ENCODE results near the gene CX3CR1.

The CX3CR1 gene

GRCh38 chr3:39292961-39293360, 13.1 kb upstream of the CX3CR1 start:
- in situ Hi-C loops (cut with MboI; ENCODE audit: low sequenced_read_pairs) = no loop called here

DNA sequence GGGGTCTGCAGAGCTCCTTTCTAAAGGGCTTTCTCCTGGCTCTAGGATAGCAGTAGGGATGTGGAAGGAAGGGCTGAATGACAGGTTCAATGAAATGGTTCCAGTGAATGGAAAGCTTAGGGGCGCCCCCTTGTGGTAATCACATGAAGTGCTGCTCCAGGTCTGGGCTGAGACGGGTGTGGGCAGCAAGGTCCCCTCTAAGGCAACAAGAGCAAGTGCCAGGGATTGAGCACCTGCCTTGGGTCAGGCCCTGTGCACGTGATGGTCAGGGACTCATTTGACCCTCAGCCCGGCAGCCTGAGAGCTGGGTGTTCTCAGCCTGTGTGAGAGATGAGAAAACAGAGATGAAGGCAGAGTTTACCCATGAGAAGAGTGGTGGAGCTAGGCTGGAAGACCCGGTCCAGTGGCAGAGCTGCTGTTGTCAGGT, 12.1 kb upstream of the CX3CR1 start:
- in situ Hi-C loops (cut with MboI; ENCODE audit: low sequenced_read_pairs) = no loop called here

GRCh38 chr3:39290255-39290654, 10.4 kb upstream of the CX3CR1 start:
- in situ Hi-C loops (cut with MboI; ENCODE audit: low sequenced_read_pairs) = no loop called here

DNA sequence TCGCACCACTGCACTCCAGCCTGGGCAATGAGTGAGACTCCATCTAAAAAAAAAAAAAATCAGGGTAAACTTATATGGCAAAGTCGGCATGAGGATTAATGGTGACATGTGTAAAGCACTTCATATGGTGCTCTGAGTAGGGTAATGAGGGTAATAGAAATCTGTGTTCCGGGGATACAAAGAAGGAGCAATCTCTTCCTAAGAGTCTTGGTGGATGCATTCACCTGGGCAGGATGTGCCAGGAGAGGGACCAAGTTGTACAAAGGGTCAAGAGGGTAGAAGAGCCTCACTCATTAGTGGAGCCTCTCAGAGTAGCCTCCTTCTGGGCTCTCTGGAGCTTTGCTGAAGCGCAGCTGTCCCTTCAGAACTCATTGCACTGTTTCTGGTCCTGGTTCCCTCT, 9.3 kb upstream of the CX3CR1 start:
- in situ Hi-C loops (cut with MboI; ENCODE audit: low sequenced_read_pairs) = no loop called here

GRCh38 chr3:39288300-39288808, 8.5 kb upstream of the CX3CR1 start:
- in situ Hi-C loops (cut with MboI; ENCODE audit: low sequenced_read_pairs) = no loop called here

GRCh38 chr3:39287216-39288164, 7.7 kb upstream of the CX3CR1 start:
- in situ Hi-C loops (cut with MboI; ENCODE audit: low sequenced_read_pairs) = no loop called here

DNA sequence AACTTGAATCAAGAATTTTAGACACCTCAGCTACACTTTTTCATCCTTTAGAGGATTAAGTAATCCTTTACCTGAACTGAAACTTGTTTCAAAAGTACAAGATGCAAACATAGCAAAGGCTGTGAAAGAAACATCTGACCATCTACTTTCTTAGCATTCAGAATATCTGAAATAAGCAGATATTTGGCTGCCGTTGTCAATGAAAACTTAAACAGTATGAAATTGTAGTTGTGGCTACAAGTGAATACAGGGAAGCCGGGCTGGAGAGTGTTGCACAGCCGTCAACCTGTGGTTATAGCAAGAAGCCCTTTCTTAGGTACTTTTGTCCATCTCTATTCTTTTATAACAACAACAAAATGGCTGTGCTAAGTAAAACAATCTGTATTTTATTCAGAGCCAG, 6.9 kb upstream of the CX3CR1 start:
- in situ Hi-C loops (cut with MboI; ENCODE audit: low sequenced_read_pairs) = no loop called here

- in situ Hi-C loops (cut with MboI; ENCODE audit: low sequenced_read_pairs) = no loop called here
These were observed 5.5 kb upstream of the CX3CR1 start for GRCh38 chr3:39285332-39285731.

- in situ Hi-C loops (cut with MboI; ENCODE audit: low sequenced_read_pairs) = no loop called here
These were observed 4.6 kb upstream of the CX3CR1 start for GRCh38 chr3:39284457-39284881.

- in situ Hi-C loops (cut with MboI; ENCODE audit: low sequenced_read_pairs) = no loop called here
These were observed 2.2 kb upstream of the CX3CR1 start for GRCh38 chr3:39282057-39282456.

DNA sequence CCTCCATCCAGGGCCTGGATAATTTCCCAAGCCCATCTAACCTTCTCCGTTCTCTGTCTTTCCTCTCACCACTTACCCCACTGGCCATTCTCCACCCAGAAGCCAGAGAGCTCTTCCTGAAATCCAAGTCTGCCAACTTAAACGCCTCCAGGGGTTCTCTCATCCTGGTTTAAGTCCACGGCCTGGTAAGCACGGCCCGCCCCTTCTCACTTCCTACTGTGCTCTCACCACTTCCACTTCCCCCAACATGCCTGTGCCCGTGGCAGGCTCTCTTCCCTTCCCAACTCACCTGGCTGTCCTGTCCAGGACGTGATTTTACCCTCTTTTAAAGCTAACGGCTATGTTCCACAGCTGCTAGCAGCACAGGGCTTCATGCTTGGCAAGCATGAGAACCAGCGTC, 1.7 kb upstream of the CX3CR1 start:
- in situ Hi-C loops (cut with MboI; ENCODE audit: low sequenced_read_pairs) = no loop called here

- in situ Hi-C loops (cut with MboI; ENCODE audit: low sequenced_read_pairs) = no loop called here
These were observed 735 bp upstream of the CX3CR1 start for GRCh38 chr3:39280571-39280970.

DNA sequence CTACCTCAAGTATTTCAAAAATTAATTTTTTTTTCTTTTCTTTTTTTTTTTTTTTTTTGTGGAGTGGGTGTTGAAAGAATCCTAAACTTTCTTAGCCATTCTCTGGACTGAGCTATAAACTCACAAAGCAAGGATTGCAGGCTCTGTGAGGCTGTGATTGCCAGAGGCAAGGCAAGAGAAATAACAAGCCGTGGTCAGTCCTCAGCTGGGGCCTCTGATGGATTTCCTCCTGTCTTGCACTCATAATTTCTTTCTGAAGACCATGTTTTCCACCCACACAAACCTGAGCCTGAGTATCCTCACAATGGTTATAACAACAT, 1.3 kb downstream of the CX3CR1 start:
- in situ Hi-C loops (cut with MboI; ENCODE audit: low sequenced_read_pairs) = no loop called here

DNA sequence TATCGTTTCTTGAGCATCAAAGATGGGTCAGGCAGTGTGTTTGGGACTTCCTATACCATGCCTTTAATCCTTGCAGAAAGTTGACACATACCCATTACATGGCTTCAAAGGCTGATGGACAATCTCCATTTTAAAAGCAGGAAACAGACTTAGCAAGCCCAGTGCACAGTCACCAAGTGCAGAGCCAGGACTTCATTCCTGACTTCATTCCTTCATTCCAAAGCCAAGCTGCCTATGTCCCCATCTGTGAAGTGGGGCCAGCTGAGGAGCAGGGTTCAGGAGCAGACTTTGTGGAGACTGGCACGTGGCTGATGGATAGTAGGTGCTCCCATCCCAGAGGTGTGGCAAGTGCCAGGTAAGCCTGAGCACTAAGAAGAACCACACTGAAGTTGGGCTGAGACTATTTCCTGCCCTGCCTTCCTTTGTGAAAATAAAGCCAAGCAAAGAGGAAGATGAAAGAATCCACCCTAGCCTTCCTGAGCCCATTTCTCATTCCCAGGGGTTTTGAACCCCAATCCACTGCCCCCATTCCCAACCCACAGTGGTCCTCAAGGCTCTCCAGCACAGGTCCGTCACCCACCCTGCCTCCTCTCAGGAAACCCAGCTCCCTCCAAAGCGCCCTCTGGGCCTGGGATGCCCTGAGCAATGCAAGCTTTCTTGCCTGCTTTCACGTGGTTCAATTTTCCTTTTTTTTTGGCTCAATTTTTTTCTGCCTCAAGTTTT, 1.8 kb downstream of the CX3CR1 start:
- in situ Hi-C loops (cut with MboI; ENCODE audit: low sequenced_read_pairs) = no loop called here

DNA sequence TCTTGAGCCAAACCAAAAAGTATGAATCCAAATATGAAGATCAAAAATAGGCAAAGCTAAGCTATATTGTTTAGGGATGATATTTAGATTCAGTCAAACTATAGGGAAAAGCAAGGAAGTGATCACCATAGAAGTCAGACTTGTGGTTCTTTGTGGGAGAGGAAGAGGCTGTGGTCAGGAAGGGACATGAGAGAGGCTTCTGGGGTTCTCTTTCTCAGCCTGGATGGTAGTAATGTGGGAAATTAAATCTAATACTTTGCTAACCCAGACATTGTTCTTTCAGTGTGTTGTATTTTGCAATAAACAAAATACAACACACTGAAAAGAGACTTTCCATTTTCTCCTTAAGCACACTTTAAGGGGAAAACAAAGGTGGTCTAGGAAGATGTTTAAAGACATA, 3.1 kb downstream of the CX3CR1 start:
- in situ Hi-C loops (cut with MboI; ENCODE audit: low sequenced_read_pairs) = no loop called here

DNA sequence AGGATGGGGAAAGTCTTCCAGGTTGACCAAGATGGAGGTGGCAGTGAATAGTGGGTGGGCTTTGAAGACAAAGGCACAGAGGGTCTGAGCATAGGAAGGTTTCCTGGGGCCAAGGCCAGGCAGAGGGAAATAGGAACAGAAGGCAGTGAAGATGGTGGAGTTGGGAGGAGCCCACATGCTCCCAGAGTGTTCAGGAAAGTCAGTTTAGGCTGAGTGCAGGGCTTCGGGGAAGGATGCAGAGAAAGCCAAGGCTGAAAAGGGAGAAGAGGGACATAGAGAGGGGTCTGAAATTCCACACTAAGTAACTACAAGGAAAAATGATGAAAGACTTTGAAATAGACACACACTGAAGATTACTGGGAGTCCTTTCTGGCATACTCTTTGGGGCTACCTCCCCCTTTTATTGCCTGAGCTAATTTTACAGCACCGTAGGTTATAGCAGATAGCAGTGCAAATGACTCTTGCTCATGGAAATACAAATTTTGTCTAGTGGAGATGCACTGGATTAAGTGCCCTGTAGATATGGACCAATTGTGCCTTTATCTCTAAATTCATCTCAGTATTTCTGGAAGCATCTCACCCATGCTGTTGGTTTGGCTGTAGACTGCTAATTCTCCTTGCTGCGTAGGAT, 3.8 kb downstream of the CX3CR1 start:
- in situ Hi-C loops (cut with MboI; ENCODE audit: low sequenced_read_pairs) = no loop called here

DNA sequence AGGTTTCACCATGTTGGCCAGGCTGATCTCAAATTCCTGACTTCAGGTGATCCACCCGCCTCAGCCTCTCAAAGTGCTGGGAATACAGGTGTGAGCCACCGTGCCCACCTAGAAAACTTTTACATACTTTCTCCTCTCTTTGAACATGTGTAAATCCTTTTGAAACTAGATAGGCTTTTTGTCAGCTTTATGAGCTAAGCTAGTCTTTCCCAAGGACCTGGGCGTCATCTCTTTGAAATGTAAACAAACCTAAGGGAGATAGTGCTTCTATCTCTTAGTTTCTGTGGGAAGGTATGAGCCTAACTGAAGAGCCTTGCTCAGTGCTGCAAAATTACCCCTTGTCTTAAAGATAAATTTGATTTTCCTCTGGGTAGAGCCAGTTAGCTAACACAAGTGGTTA, 4.8 kb downstream of the CX3CR1 start:
- in situ Hi-C loops (cut with MboI; ENCODE audit: low sequenced_read_pairs) = no loop called here

- in situ Hi-C loops (cut with MboI; ENCODE audit: low sequenced_read_pairs) = no loop called here
These were observed 6.7 kb downstream of the CX3CR1 start for GRCh38 chr3:39273119-39273518.

- in situ Hi-C loops (cut with MboI; ENCODE audit: low sequenced_read_pairs) = no loop called here
These were observed 7.6 kb downstream of the CX3CR1 start for GRCh38 chr3:39272191-39272590.

DNA sequence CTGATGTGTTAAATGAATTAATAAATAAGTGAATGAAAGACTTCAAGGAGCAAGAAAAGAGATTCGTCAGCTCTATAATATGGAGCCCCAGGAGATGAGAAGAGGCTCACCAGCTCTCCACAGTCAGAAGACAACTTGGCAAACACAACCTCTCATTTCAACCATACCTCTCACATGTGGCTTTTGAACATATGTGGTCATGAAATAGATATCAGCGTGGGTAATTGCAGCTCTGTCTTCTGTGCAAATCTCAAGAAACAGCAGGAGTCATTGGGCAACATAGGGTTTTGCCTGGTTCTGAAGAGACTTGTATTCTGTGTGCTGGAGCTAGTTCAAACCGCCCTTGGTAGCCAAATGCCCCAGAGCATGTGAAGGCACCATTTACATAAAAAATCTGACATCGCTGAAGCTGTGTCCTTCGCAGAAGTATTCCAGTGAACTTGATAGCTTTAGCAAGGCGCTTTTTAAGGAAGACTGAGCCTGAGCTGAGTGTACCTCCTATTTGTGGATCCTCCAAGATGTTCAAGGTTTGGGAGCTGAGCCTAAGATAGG, 8.4 kb downstream of the CX3CR1 start:
- in situ Hi-C loops (cut with MboI; ENCODE audit: low sequenced_read_pairs) = no loop called here

DNA sequence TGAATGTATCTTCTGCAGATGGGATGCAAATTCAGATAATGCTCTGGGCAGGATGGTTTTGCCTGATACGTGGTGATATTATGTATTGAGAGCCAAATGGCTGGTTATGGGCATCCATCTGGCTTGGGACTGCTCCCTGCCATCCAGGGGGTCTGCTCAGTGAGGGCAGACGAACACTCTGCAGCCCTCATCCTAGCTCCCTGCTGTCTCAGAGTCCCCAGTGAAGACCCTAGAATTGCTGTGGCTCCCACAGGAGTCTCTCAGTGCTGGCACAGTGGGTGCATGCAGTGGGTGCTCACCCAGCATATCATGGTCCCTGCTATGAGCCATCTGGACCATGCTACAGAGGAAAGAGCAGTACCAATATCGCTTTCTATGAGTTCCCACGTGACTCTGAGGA, 10.3 kb downstream of the CX3CR1 start:
- in situ Hi-C loops (cut with MboI; ENCODE audit: low sequenced_read_pairs) = no loop called here

Measured in hTERT RPE-1 (cell line).